HG02571 (cell line): Measurements from ENCODE around the gene COPRS.

Source experiments
- ATAC-seq: cut with Tn5 transposase; IDR thresholded peaks from one replicate; pipeline ENCODE4 v1.9.1; 2021; ENCODE audit warnings: mild to moderate bottlenecking, moderate library complexity; ENCODE audit not compliant: unreplicated experiment

Gene COPRS, protein sequence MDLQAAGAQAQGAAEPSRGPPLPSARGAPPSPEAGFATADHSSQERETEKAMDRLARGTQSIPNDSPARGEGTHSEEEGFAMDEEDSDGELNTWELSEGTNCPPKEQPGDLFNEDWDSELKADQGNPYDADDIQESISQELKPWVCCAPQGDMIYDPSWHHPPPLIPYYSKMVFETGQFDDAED

DNA sequence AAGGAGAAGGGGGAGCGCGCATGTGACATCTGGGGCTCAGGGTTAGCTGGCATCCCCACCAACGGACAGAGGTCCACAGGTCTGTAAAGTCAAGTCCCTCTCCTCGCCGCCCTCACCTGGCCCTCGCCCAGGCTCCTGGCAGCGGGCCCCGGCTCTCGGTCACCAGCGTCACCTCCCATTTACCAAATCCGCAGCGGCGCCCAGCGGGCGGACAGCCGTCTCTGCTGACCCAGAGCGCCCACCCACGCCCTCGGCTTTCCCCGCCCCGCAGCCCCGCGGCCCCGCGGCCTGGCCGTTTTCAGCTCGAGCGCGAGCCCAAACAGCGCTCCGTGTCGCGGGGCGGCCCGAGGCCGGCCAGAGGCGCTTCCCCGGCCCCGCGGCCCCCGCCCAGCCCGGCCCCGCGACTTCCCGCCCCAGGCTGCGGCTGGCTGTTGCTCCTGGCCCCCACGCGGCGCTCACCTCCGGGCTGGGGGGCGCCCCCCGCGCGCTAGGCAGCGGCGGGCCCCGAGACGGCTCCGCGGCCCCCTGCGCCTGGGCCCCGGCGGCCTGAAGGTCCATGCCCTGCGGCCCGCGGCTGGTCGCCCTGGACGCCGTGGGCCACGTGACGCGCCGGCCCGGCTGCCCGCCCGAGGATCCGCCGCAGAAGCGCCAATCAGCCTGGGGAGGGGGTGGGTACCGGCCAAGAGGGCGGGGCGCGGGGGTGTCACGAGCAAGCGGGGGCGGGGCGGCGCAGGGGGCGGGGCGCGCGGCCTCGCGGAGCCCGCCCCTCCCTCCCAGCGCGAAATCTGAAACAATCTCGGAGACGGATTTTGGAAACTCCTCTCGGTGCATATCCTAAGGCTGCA, at the start of gene COPRS:
Gene COPRS, minus strand, starts transcription at position 603 of the 845 bp plus-strand sequence. Its CDS starts 45 bp downstream, at position 558.
- peak; percentile 61 for ATAC-seq

DNA sequence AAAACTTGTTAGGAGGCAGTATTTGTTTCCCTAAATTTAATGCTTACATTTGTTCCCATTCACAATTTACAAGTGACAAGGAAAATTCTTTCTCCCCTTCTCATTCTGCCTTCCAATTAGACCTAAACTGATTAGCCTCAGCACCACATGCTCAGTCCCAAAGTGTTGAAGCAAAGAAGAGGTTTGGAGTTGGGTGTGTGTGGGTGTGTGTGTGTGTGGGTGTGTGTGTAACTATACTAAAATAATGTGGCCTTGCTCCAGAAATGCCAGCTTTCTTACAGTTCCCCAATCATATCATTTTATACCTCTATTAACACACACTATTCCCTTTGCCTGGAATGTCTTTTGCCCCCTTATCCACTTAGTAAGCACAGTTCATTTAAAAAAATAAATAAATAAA, 49.3 kb upstream of the COPRS start:
- no peak for ATAC-seq

DNA sequence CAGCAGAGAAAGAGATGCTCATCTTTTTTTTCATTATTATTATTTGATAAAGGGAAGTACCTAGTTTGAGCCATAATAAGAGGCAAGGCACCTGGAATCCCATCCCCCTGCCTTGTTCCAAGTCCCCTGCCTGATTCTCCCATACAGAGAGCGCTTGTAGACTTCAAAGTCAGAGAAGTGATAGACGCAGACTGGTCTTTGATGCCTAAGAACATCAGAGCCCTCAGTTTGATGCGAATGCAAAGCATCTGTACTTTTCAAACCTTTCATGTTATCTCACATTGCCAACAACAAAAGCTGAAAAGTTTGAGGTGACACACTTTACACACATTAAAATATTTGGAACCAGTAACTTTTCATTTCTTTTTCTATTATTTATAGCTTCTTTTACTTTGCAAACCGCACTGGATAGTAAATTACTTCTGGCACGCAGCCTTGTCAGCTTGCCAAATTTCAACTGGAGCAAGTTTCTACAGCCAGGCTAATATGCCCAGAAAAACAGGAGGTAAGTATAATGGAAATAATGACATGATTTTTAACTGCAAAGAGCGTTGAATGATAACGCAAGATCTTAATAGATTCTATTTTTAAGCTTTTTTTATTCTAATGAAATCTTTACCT, 48.4 kb upstream of the COPRS start:
- ATAC-seq, result no peak

DNA sequence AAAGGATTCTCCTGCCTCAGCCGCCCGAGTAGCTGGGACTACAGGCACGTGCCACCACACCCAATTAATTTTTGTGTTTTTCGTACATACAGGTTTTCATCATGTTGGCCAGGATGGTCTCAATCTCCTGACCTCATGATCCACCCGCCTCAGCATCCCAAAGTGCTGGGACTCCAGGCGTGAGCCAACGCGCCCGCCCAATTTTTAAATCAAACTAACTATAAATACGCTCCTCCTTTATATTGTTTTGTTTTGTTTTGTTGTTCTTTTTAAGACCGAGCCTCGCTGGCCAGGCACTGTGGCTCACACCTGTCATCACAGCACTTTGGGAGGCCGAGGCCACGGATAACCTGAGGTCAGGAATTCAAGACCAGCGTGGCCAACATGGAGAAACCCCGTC, 44.4 kb upstream of the COPRS start:
- ATAC-seq, result no peak

DNA sequence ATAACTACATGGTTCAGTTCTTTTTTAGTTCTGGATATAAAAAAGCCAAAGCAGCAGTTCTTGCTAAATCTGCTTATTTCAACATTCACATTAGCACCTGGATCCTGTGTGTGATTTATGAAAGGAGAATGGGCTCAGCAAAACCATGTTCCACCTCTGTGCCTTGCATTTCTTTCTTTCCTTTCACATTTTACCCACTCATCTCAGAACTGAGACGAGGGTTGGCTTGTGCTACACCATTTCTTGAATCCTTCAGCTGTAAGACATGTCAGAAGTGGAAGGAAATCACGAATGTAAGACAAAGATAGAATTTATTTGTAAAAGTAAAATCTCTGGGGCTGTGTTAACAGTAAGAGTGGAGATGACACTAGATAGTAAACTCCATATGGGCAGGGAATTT, 43.6 kb upstream of the COPRS start:
- no peak for ATAC-seq

DNA sequence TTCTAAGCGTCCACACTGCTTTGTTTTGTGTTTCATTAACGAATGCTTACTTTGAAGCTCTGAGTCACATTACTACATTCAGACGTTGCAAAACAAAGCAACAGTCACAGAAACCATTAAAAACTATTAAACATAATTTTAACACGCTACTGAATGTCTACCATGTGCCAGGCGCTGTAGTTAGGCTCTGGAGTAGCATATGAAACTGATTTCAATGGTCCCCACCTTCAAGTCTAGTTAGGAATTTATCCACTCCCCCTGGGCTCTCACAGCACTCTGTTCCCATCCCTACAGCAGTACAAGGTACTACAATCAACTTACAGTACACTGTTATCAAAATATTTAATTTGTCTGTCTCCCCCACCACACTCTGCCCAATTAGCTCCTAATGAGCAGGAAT, 41.8 kb upstream of the COPRS start:
- ATAC-seq, result no peak

DNA sequence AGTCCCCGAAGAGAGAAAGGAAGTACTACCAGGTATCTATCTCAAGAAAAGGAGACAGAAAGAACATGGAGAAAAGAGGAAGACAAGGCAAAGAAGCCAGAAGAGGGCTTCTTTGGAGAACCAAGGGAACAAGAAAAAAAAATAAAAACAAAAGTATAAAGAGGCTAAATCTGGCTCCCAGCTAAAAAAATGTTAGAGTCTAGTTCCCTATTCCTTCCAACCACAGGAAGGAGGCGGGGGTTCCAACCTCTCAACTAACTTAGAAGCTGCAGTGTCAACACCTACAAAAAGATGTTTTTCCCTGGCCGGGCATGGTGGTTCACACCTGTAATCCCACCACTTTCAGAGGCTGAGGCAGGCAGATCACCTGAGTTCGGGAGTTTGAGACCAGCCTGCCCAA, 29.1 kb upstream of the COPRS start:
- ATAC-seq, result no peak

DNA sequence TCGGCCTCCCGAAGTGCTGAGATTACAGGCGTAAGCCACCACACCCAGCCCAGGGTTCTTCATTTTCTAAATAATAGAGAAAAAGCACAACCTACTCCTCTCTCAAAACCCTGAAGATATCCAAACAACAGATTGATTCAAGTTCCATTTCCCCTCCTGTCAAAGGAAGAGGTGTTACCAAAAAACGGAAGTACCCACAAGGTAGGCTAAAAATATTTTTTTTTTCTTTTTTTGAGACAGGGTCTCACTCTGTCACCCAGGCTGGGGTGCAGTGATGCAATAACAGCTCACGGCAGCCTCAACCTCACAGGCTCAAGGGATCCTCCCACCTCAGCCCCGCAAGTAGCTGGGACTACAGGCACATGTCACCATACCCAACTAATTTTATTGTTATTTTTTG, 23.5 kb upstream of the COPRS start:
- ATAC-seq, result no peak

DNA sequence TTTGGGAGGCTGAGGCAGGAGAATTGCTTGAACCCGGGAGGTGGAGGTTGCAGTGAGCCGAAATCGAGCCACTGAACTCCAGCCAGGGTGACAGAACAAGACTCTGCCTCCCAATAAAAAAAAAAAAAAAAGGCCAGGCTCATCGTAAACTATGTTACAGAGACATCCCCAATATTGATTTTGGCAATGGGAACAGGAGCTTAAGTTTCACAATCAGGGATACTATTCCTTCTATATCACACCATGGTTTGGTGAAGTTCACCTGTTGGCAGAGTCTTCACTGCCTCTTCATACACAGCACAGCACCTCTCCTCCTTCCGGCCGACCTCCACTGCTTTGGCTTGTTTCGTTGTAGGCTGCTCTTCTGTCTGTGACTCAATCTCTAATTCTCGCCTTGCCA, 21.3 kb upstream of the COPRS start:
- ATAC-seq, result no peak

DNA sequence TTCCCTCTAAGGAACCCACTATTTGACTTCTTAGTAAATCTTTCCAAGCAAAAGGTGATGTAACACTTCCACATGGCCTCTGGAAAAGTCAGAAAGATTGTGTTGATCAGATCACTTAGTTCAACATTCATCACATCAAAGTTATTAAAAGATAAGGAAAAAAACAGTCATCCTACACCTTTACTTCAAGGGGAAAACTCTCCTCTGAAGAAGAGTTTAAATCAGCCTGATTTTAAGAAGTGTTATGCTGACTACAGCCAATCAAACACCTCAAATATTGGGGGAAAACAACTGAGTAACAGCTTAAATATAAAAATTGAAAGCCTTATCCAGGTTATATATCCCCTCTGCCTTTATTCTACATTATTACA, 19.6 kb upstream of the COPRS start:
- no peak for ATAC-seq

DNA sequence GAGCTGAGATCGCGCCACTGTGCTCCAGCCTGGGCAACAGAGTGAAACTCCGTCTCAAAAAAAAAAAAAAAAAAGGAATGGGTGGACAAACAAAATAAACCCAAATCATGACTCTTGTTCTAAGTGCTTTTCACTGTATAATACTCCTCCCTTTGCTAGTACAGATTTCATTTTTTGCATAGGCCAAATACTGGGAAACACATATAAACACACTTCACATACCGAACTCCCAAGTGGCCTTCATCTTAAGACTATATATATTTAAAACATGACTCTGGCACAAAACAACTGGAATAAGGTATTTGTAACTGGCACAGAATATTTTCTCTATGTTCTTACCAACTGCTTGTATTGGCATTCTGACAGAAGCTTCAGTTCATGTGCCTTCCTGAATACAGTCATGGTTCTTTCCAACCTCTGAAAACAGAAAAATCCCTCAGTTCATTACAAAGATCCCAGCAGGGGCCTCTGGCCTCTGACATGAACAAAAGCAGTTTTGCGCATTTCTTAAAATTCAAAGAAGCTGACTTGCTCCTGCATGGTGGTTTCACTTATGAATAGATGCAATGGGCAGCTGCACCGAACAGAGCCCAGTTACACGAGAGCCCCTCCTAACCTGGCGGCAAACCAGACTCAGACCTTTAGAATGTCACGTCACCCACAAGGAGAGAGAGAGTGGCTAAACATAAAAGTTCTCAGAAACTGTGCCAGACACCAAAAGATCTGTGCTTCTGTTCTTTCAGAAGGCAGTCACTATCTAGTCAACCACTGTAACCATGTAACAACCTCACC, 19.1 kb upstream of the COPRS start:
- no peak for ATAC-seq

DNA sequence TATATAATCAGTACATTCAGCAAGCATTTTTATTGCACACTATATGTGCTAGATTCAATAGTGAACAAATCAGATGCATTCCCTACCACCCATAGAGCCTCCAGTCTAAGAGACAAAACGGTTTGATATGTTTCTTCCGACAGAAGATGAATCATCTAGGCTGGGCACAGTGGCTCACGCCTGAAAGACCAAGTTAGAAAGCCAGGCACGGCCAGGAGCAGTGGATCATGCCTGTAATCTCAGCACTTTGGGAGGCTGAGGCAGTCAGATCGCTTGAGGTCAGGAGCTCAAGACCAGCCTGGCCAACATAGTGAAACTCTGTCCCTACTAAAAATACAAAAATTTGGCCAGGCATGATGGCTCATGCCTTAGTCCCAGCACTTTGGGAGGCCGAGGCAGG, 18.3 kb upstream of the COPRS start:
- ATAC-seq, result no peak

DNA sequence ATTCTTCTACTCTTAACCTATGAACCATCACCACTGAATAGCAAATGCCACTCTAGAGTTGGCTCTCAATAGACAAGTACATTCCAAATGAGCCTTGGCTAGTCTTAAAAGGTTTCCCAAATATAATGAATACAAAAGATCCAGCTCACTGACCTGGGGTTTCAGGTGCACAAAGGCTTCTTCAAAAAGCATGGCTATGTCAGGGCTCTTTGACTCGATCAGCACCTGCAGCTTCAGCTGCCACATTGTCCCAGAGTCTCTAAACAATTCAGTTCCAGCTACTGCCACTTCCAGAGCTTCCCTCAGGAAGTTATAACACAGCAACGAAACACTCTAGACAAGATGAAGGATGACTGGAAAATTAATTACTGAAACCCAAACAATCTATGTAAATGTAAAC, 16.0 kb upstream of the COPRS start:
- ATAC-seq, result no peak

DNA sequence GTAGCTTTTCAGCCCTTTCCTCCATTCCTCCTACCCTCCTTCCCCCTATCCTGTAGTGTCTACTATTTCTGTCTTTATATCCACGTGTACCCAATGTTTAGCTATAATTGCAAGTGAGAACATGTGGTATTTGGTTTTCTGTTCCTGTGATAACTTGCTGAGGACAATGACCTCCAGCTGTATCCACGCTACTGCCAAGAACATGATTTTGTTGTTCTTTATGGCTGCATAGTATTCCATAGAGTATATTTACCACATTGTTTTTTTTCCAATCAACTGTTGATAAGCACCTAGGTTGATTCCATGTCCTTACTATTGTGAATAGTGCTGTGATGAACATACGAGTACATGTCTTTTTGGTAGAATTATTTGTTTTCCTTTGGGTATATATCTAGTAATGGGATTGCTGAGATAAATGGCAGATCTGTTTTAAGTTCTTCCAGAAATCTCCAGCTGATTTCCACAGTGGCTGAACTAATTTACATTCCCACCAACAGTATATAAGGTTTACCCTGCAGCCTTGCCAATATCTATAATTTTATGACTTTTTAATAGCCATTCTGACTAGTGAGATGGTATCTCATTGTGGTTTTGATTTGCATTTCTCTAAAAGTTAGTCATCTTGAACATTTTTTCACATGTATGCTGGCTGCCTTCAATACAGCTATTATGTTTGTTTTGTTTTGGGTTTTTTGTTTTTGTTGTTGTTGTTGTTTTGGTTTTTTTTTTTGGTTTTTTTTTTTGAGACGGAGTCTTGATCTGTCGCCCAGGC, 10.9 kb upstream of the COPRS start:
- ATAC-seq, result no peak

DNA sequence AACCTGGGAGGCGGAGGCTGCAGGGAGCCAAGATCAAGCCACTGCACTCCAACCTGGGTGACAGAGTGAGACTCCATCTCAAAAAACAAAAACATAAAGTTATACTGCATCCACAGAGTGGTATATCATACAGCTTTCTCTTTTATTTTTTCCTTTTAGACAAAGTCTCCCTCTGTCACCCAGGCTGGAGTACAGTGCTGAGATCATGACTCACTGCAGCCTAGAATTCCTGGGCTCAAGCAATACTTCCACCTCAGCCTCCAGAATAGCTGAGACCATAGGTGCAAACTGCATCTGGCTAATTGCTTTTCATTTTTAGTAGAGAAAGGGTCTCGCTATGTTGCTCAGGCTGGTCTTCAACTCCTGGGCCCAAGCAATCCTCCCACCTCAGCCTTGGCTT, 10.0 kb upstream of the COPRS start:
- ATAC-seq, result no peak

DNA sequence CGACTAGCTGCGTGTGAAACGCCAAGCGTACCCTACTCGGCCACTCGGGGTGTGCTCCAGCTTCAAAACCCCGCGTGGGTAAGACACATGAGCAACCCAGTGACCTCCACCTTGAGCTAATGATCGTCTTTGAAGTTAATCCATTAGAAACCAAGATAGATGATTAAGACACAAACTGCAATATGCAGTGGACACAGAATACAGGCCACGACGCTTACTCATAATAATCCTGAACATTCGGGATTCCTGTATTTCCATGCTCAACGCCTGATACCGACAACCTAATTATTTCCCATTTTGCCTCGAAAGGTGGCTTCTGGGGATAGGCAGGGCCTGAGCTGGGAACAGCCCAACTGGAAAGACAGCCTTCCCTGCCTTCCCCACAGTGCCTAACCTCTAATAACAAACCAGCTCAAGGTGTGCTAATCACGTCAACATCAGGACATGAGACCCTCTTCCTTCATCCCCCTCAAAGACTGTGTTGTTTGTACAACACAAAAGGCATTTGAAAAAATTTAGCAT, 504 bp upstream of the COPRS start:
- ATAC-seq, result no peak

DNA sequence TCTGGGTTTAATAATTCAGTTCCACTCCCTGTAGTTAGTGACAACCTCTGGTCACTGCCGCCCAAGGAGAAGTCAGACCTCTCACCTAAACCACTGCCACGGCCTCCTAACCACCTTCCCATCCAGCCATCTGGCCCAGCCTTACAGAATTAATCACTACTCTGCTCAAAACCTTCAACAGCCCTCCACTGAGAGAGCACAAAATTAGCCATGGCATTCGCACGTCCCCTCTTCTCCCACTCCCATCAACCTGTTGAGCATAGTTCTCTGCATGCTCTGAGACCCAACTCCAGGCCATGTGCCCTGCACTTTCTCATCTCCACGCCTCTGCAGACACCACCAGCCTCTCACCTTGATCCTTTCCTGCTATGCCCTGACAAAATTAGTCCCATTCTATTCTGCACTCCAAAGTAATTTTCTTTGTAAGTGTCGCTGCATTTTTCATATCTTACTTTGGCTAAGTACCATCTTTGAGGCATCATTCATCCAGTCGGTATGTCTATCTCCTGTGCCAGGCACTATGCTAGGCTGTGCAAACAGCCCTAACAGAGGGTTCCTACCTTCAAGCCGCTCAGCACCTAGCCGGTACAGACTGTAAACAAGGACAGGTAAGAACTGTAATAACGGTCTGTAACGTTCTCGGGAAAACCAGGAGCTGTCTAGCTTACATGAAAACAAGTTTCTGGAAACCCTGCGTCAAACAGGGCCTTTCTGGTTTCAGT, 963 bp downstream of the COPRS start:
- peak; percentile 9 for ATAC-seq

DNA sequence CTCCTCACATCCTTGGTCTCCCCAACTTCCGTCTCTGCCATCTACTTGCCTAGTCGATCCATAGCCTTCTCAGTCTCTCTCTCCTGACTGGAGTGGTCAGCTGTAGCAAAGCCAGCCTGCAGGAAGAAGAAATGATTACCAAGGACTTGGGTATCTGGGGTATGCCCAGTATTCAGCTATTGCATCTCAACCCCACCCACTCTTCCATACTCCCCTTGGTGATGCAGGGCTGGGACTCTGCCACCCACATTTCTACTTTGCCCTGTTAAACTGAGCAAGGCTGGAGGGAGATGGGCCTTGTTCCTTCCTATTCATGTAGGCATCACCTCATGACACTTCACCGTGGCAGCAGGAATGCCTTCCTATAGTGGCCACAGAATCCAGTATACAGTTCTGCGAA, 2.3 kb downstream of the COPRS start:
- ATAC-seq, result no peak

DNA sequence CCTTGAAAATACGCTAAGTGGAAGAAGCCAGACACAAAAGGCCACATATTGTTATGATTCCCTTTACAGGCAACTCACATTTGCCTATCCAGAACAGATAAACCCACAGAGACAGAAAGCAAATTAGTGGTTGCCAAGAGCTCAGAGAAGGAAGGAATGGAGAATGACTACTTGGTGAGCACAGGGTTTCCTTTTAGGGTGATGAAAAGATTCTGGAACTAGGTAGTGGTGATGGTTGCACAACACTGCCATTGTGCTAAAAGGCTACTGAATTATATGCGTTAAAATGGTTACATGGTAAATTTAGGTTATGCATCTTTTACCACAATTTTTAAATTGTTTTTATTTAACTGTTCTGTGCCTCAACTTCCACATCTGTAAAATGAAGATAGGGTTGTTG, 4.4 kb downstream of the COPRS start:
- no peak for ATAC-seq

DNA sequence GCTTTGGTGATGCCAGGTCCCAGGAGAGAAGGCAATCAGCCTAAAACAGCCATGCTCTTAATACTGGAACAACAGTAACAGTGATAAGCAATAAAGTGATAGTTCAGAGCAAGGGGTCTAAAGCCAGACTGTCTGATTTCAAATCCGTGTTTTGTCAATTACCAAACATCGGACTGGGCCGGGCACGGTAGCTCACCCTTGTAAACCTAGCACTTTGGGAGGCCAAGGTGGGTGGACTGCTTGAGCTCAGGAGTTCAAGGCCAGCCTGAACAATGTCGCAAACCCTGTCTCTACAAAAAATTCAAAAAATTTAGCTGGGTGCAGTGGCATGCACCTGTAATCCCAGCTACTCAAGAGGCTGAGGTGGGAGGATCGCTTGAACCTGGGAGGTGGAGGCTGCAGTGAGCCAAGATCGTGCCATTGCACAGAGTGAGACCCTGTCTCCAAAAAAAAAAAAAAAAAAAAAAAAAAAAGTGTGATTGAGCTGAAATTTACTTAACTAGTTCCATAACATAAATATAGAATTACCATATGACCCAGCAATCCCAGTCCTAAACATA, 5.1 kb downstream of the COPRS start:
- no peak for ATAC-seq
